Activated CD4-positive, alpha-beta T cell treated with anti-CD3 and anti-CD28 coated beads, Interleukin-2, amount 50 U/mL, for 16 hours (primary cell): Measurements from ENCODE around the gene FRMD1.

Experiments used
- DNase-seq: peaks from one replicate; pipeline ENCODE4 v3.0.0-alpha.2; 2020

FRMD1 gene

GRCh38 chr6:168075787-168076202 is 3.2 kb downstream of the FRMD1 start:
- DNase-seq: no peak

GRCh38 chr6:168075216-168075615 is 3.8 kb downstream of the FRMD1 start:
- no peak for DNase-seq

GRCh38 chr6:168073937-168074730 is 4.9 kb downstream of the FRMD1 start:
- DNase-seq: no peak

GRCh38 chr6:168072730-168073129 is 6.3 kb downstream of the FRMD1 start:
- no peak for DNase-seq

- no peak for DNase-seq
Measured at GRCh38 chr6:168072261-168072660, 6.8 kb downstream of the FRMD1 start.

GRCh38 chr6:168071620-168072019 is 7.4 kb downstream of the FRMD1 start:
- no peak for DNase-seq

- no peak for DNase-seq
Measured at GRCh38 chr6:168070804-168071203, 8.2 kb downstream of the FRMD1 start.

- DNase-seq: no peak
Measured at GRCh38 chr6:168067081-168067759, 11.8 kb downstream of the FRMD1 start.

GRCh38 chr6:168064226-168064807 is 14.7 kb downstream of the FRMD1 start:
- DNase-seq: no peak

GRCh38 chr6:168063431-168063830 is 15.6 kb downstream of the FRMD1 start:
- no peak for DNase-seq

- DNase-seq: no peak
Measured at GRCh38 chr6:168062346-168063289, 16.4 kb downstream of the FRMD1 start.

GRCh38 chr6:168061269-168062210 is 17.5 kb downstream of the FRMD1 start:
- DNase-seq: no peak

- no peak for DNase-seq
Measured at GRCh38 chr6:168060521-168060931, 18.5 kb downstream of the FRMD1 start.

- DNase-seq: no peak
Measured at GRCh38 chr6:168058691-168059551, 20.1 kb downstream of the FRMD1 start.

- DNase-seq: no peak
Measured at GRCh38 chr6:168057836-168058235, 21.2 kb downstream of the FRMD1 start.

- no peak for DNase-seq
Measured at GRCh38 chr6:168056892-168057527, 22.0 kb downstream of the FRMD1 start.

GRCh38 chr6:168055696-168056489 is 23.1 kb downstream of the FRMD1 start:
- DNase-seq: no peak

- no peak for DNase-seq
Measured at GRCh38 chr6:168054765-168055560, 24.0 kb downstream of the FRMD1 start.
